ENCODE results near the gene TMEM222.

Gene TMEM222

GRCh38 chr1:27342778-27343638, 21.0 kb downstream of the TMEM222 start:
- DNase-seq = no peak

GRCh38 chr1:27343639-27344025, 21.7 kb downstream of the TMEM222 start:
- DNase-seq = no peak

- DNase-seq = no peak
Measured at GRCh38 chr1:27345272-27345671, 23.3 kb downstream of the TMEM222 start.

- no peak for DNase-seq
Measured at GRCh38 chr1:27346357-27346756, 24.4 kb downstream of the TMEM222 start.

GRCh38 chr1:27346991-27347624, 25.1 kb downstream of the TMEM222 start:
- no peak for DNase-seq

- DNase-seq = no peak
Measured at GRCh38 chr1:27348861-27349783, 27.2 kb downstream of the TMEM222 start.

- no peak for DNase-seq
Measured at GRCh38 chr1:27349784-27350662, 28.1 kb downstream of the TMEM222 start.

GRCh38 chr1:27350663-27351540, 28.9 kb downstream of the TMEM222 start:
- DNase-seq = no peak

GRCh38 chr1:27351541-27352107, 29.7 kb downstream of the TMEM222 start:
- no peak for DNase-seq

GRCh38 chr1:27353166-27353565, 31.2 kb downstream of the TMEM222 start:
- DNase-seq = no peak

- no peak for DNase-seq
Measured at GRCh38 chr1:27353629-27354028, 31.7 kb downstream of the TMEM222 start.

- no peak for DNase-seq
Measured at GRCh38 chr1:27355683-27356082, 33.7 kb downstream of the TMEM222 start.

- DNase-seq = no peak
Measured at GRCh38 chr1:27356277-27356618, 34.3 kb downstream of the TMEM222 start.

- DNase-seq = no peak
Measured at GRCh38 chr1:27356619-27357280, 34.8 kb downstream of the TMEM222 start.

- no peak for DNase-seq
Measured at GRCh38 chr1:27357281-27358037, 35.5 kb downstream of the TMEM222 start.

GRCh38 chr1:27358038-27358927, 36.3 kb downstream of the TMEM222 start:
- DNase-seq = no peak

GRCh38 chr1:27358928-27359313, 37.0 kb downstream of the TMEM222 start:
- no peak for DNase-seq

GRCh38 chr1:27359822-27360158, 37.8 kb downstream of the TMEM222 start:
- no peak for DNase-seq

Data from HCEC 1CT (cell line).